Thyroid gland (tissue), 4 donors: ENCODE measurements around the gene CDK15.

Source experiments
- POLR2A ChIP-seq, 2 donors: fragments of 450-650 bp; IDR thresholded peaks; one replicate each; pipeline ENCODE4 v1.6.1; 2017; ENCODE audit warnings: antibody characterized with exemption in 2 of 2, mild to moderate bottlenecking in 2 of 2, moderate library complexity in 1 of 2
- TF ChIP-seq, protein P1 (sequence below), 6 experiments: fragments of 200-600 bp in 3 of 6; fragments of 450-650 bp in 3 of 6; sonication (generic) in 3 of 6; IDR thresholded peaks; one replicate each; pipeline ENCODE4 v1.5.1; 2016 to 2019; ENCODE audit warnings: antibody characterized with exemption in 6 of 6, mild to moderate bottlenecking in 2 of 6, inconsistent platforms in 1 of 6, moderate library complexity in 1 of 6

DNA sequence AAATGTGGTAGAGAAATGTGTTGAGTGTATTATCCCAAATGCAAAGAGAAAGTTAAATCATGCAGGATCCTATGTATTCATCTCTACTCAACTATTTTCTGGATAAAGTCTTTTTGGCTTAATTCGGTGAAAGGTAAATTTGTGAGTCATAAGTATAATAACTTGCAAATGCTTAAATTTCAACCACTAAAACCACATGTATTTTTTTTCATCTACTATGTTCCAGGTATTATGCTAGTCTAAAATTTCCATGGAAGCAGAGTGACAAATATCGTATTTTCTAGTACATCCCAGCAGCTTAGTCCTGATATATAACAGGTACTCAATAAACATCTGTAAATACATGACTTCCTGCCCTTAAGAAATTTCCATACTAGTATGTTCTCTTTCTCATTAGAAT, 31.8 kb upstream of the CDK15 start:
- TF ChIP-seq, protein P1, sequence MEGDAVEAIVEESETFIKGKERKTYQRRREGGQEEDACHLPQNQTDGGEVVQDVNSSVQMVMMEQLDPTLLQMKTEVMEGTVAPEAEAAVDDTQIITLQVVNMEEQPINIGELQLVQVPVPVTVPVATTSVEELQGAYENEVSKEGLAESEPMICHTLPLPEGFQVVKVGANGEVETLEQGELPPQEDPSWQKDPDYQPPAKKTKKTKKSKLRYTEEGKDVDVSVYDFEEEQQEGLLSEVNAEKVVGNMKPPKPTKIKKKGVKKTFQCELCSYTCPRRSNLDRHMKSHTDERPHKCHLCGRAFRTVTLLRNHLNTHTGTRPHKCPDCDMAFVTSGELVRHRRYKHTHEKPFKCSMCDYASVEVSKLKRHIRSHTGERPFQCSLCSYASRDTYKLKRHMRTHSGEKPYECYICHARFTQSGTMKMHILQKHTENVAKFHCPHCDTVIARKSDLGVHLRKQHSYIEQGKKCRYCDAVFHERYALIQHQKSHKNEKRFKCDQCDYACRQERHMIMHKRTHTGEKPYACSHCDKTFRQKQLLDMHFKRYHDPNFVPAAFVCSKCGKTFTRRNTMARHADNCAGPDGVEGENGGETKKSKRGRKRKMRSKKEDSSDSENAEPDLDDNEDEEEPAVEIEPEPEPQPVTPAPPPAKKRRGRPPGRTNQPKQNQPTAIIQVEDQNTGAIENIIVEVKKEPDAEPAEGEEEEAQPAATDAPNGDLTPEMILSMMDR (IDR thresholded peaks at IDR 0.05), result no peak
- TF ChIP-seq POLR2A (IDR thresholded peaks at IDR 0.05), result no peak
